LNCaP clone FGC (cell line): ENCODE data around the gene CDC73.
"Not testable (repeated sequence)": the region's sequence is repeated elsewhere in the genome, so short reads cannot be mapped to it uniquely, and the experiment has no call there.

Source experiments
- DNase-seq: peaks from one replicate; pipeline ENCODE4 v3.0.0-alpha.2; 2011; ENCODE audit warnings: low read depth
- H3K4me3 ChIP-seq: 2 replicates; pipeline ENCODE4 v1.5.1; 2011; ENCODE audit warnings: mild to moderate bottlenecking, low read depth, low read length, control low read depth
- TF ChIP-seq, protein P1 (sequence below): IDR thresholded peaks from 2 replicates; pipeline ENCODE4 v1.5.1; 2012; ENCODE audit warnings: mild to moderate bottlenecking; ENCODE audit not compliant: control insufficient read depth, insufficient read depth; ENCODE audit errors: extremely low read depth

The CDC73 gene

DNA sequence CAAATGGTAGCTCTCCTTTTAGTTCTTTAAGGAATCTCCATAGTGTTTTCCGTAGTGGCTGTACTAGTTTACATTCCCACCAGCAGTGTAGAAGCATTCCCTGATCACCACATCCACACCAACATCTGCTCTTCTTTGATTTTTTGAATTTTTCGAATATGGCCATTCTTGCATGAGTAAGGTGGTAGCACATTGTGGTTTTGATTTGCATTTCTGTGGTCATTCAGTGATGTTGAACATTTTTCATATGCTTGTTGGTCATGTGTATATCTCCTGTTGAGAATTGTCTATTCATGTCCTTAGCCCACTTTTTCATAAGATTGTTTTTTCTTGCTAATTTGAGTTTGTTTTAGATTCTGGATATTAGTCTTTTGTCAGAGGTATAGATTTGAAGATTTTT lies 149.2 kb downstream of the CDC73 start:
- DNase-seq = no peak
- TF ChIP-seq, protein P1, sequence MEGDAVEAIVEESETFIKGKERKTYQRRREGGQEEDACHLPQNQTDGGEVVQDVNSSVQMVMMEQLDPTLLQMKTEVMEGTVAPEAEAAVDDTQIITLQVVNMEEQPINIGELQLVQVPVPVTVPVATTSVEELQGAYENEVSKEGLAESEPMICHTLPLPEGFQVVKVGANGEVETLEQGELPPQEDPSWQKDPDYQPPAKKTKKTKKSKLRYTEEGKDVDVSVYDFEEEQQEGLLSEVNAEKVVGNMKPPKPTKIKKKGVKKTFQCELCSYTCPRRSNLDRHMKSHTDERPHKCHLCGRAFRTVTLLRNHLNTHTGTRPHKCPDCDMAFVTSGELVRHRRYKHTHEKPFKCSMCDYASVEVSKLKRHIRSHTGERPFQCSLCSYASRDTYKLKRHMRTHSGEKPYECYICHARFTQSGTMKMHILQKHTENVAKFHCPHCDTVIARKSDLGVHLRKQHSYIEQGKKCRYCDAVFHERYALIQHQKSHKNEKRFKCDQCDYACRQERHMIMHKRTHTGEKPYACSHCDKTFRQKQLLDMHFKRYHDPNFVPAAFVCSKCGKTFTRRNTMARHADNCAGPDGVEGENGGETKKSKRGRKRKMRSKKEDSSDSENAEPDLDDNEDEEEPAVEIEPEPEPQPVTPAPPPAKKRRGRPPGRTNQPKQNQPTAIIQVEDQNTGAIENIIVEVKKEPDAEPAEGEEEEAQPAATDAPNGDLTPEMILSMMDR = no peak
- no peak overlapping the region for H3K4me3 ChIP-seq

DNA sequence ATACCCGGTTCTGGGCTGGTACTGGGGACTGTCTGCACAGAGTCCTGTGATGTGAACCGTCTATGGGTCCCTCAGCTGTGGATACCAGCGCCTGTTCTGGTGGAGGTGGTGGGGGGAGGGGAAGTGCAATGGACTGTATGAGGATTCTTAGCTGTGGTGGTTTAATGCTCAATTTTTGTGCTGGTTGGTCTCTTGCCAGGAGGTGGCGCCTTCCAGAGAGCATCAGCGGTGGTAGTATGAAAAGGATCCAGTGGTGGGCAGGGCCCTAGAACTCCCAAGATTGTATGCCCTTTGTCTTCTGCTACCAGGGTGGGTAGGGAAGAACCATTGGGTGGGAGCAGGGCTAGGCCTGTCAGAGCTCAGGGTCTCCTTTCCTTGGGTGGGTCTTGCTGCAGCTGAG lies 153.9 kb downstream of the CDC73 start:
- DNase-seq = no peak
- H3K4me3 ChIP-seq = no peak overlapping the region
- TF ChIP-seq, protein P1 = no peak

DNA sequence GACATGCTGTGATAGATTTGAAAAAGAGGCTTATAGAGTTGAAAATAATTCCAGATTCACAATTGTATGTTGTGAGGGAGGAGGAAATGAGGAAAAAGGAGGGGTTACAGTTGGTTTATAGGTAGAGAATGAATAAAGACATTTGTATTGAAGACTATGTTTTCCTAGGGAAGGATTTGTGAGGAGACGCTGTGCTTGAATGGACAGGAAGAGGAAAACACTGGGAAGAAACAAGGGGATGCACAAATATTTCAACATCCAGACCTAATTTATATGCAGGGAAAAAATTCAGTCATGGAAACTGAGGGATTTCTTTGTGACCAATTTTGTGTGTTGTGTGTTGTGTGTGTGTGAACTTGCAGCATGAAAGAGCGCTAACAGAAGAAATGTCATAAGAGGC lies 157.1 kb downstream of the CDC73 start:
- H3K4me3 ChIP-seq = no peak overlapping the region
- no peak for DNase-seq
- TF ChIP-seq, protein P1 = no peak

DNA sequence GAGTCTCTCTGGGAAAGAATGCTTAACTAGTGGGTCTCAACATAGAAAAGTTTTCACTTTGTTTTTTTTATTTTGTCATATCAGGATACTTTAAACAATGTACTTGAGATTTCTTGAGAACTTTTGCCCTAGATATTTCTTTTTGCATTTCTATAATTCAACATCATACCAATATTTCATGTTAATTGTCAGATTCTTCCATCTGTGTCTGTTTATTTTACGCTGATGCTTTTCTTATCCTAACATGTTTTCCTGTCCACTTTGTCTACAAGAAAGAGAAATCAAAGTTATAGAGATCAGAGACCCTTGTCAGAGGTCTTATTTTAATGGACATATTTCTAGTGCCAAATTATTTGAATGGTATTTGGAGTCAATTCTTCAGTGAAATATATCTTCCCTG lies 160.1 kb downstream of the CDC73 start:
- DNase-seq = no peak
- TF ChIP-seq, protein P1 = no peak

DNA sequence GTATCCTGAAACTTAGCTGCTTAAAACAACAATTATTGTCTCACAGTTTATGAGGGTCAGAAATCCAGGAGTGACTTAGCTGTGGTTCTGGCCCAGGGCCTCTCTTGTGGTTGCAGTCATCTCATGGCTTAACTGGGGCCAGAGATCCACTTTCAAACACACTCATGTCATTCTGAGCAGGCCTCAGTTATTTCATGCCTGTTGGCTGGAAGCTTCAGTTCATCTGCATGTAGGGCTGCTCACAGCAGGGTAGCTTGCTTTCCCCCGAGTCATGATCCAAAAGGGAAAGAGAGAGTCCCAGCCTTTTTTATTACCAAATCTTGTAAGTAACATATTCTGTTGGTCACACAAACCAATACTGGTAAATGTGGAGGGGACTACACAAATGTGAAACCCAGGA lies 161.2 kb downstream of the CDC73 start:
- DNase-seq = no peak
- TF ChIP-seq, protein P1 = no peak
- H3K4me3 ChIP-seq = no peak overlapping the region

More for the DNA sequence above, 160.1 kb downstream of the CDC73 start:
- no peak overlapping the region for H3K4me3 ChIP-seq

DNA sequence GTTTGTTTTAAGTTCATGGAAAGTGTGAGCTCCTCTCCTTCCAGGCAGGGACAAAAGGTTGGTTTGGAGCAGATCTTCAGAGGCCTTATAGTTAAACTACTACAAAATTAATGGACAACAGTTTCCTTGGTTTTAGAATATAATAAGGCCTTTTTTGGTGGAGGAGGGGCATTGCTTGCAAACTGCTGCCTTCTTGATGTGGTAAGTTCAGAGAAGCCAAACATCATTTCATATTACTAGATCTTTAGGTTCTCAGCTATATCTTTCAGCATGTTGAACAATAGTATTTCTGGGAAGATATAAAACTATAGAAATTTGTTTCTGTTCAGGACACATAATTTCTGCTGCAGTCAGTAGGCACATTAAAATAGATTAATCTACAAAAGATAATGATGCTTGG lies 162.4 kb downstream of the CDC73 start:
- H3K4me3 ChIP-seq = no peak overlapping the region
- TF ChIP-seq, protein P1 = no peak
- no peak for DNase-seq

DNA sequence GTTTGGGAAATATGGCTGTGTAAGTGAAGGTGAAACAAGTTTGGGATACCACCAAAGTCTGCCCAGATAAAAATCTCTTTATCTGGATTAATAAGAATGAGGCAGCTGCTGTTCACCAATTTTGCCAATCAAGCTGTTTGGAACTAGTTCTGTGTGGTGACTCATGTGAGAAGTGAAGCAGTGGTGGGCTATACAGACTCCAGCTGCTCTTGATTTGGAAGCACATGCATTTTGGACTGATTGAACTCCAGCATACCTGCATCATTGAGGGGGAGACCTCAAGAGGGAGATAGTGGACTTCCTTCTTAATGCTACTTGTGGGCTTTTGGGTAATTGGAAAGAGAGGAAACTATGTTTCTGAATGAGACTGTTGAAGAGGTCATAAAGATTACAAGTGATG lies 163.8 kb downstream of the CDC73 start:
- no peak for DNase-seq
- TF ChIP-seq, protein P1 = no peak
- no peak overlapping the region for H3K4me3 ChIP-seq

DNA sequence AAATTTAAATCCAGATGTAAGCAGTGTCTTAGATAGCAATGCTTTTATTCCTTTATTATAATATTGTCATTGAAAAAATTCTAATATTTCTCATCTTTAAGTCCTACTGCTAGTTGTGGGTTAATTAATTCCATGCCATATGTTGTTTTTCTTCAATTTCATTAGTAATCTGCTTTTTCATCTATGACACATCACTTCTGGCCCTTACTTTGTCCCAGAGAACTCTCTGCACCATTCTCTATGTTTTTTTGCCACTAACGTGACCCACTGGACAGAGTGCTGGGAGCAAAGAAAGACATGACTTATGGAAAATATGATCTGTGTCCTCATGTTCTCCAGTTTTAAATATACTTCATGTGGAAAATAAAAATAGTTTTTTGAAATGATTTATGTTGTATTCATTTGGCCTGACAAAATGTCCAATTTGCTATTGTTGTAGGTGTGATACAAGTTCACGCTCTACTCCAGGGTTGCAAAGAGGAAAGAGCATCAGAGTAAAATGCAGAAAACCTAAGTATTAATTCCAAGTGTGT lies 166.8 kb downstream of the CDC73 start:
- DNase-seq, H3K4me3 ChIP-seq: not testable (repeated sequence)
